ENCODE results near the gene SUN1. TPM values are rescaled to one million over a fixed set of nuclear protein-coding genes. Genes with fewer than 3 reads are reported as not detected.
A peak's percentile ranks its signal among the peaks of the same experiment; 100 is the strongest.

The SUN1 gene
- total RNA-seq, 1 experiment from 2014 or later, result 252 TPM

- BruUV-seq (replicated peaks), result no TSS peak
- H3K4me3 Mint-ChIP-seq (ENCODE audit: low read depth, unreplicated experiment), result peak overlapping the region; percentile 93
- intact Hi-C loops (cut with micrococcal nuclease; ENCODE audit: unreplicated experiment), result loop anchor here (2.0 kb wide), 1 partner anchor 14 kb away; no protein-coding TSS in a partner anchor
- H3K9me3 Mint-ChIP-seq (ENCODE audit: low read depth, unreplicated experiment), result peaks cover 3% of the 10 kb centered on the region
- H3K27ac Mint-ChIP-seq (ENCODE audit: unreplicated experiment), result peak overlapping the region; percentile 52
- TF ChIP-seq CTCF (IDR thresholded peaks at IDR 0.05; ENCODE audit: unreplicated experiment), result no peak
- CTCF ChIA-PET, result interaction anchor here (0.6 to 1.9 kb wide), 9 partner anchors 15 to 495 kb away, joined by 3 to 18 read pairs (median 4); partner anchors contain the start of gene SUN1
- H3K36me3 Mint-ChIP-seq (ENCODE audit: insufficient read depth, unreplicated experiment), result peaks cover 73% of the 10 kb centered on the region
- DNase-seq, result peak; percentile 100
- peaks cover 60% of the 10 kb centered on the region for H3K4me1 Mint-ChIP-seq (ENCODE audit: low read depth, unreplicated experiment)
- H3K27me3 Mint-ChIP-seq (ENCODE audit: unreplicated experiment), result no peaks in the 10 kb centered on the region
Measured at GRCh38 chr7:816300-816750, 16.0 kb upstream of the SUN1 start.

- intact Hi-C loops (cut with micrococcal nuclease; ENCODE audit: unreplicated experiment), result loop anchor here (2.0 kb wide), 1 partner anchor 14 kb away; no protein-coding TSS in a partner anchor
Measured at GRCh38 chr7:816751-817671, 15.3 kb upstream of the SUN1 start.

GRCh38 chr7:818031-818699, 14.1 kb upstream of the SUN1 start:
- peak overlapping the region; percentile 93 for H3K4me3 Mint-ChIP-seq (ENCODE audit: low read depth, unreplicated experiment)
- no peaks in the 10 kb centered on the region for H3K27me3 Mint-ChIP-seq (ENCODE audit: unreplicated experiment)
- TSS peak; percentile 40 for BruUV-seq (replicated peaks)
- peaks cover 3% of the 10 kb centered on the region for H3K9me3 Mint-ChIP-seq (ENCODE audit: low read depth, unreplicated experiment)
- H3K27ac Mint-ChIP-seq (ENCODE audit: unreplicated experiment), result peak overlapping the region; percentile 4
- intact Hi-C loops (cut with micrococcal nuclease; ENCODE audit: unreplicated experiment), result no loop called here
- H3K36me3 Mint-ChIP-seq (ENCODE audit: insufficient read depth, unreplicated experiment), result peaks cover 74% of the 10 kb centered on the region
- CTCF ChIA-PET, result interaction anchor here (0.6 to 1.9 kb wide), 3 partner anchors 13 to 496 kb away, joined by 3 to 18 read pairs (median 4); partner anchors contain the start of gene SUN1
- peaks cover 61% of the 10 kb centered on the region for H3K4me1 Mint-ChIP-seq (ENCODE audit: low read depth, unreplicated experiment)
- peak; percentile 42 for TF ChIP-seq CTCF (IDR thresholded peaks at IDR 0.05; ENCODE audit: unreplicated experiment)
- no peak for DNase-seq

More at GRCh38 chr7:816751-817671, 15.3 kb upstream of the SUN1 start:
- H3K27me3 Mint-ChIP-seq (ENCODE audit: unreplicated experiment), result no peaks in the 10 kb centered on the region
- H3K9me3 Mint-ChIP-seq (ENCODE audit: low read depth, unreplicated experiment), result peaks cover 3% of the 10 kb centered on the region
- CTCF ChIA-PET, result interaction anchor here (0.6 to 1.9 kb wide), 10 partner anchors 15 to 495 kb away, joined by 3 to 18 read pairs (median 4); partner anchors contain the start of gene SUN1
- H3K36me3 Mint-ChIP-seq (ENCODE audit: insufficient read depth, unreplicated experiment), result peaks cover 73% of the 10 kb centered on the region
- peak; percentile 42 for DNase-seq
- H3K27ac Mint-ChIP-seq (ENCODE audit: unreplicated experiment), result peak overlapping the region; percentile 4
- no TSS peak for BruUV-seq (replicated peaks)
- H3K4me3 Mint-ChIP-seq (ENCODE audit: low read depth, unreplicated experiment), result peak overlapping the region; percentile 93
- TF ChIP-seq CTCF (IDR thresholded peaks at IDR 0.05; ENCODE audit: unreplicated experiment), result no peak
- H3K4me1 Mint-ChIP-seq (ENCODE audit: low read depth, unreplicated experiment), result peaks cover 65% of the 10 kb centered on the region

- TF ChIP-seq CTCF (IDR thresholded peaks at IDR 0.05; ENCODE audit: unreplicated experiment), result no peak
- no peak overlapping the region for H3K4me3 Mint-ChIP-seq (ENCODE audit: low read depth, unreplicated experiment)
- H3K27me3 Mint-ChIP-seq (ENCODE audit: unreplicated experiment), result no peaks in the 10 kb centered on the region
- no peak overlapping the region for H3K27ac Mint-ChIP-seq (ENCODE audit: unreplicated experiment)
- H3K36me3 Mint-ChIP-seq (ENCODE audit: insufficient read depth, unreplicated experiment), result peaks cover 56% of the 10 kb centered on the region
- DNase-seq, result no peak
- H3K9me3 Mint-ChIP-seq (ENCODE audit: low read depth, unreplicated experiment), result peaks cover 3% of the 10 kb centered on the region
- intact Hi-C loops (cut with micrococcal nuclease; ENCODE audit: unreplicated experiment), result no loop called here
- CTCF ChIA-PET, result no interaction called here
- BruUV-seq (replicated peaks), result no TSS peak
- peaks cover 61% of the 10 kb centered on the region for H3K4me1 Mint-ChIP-seq (ENCODE audit: low read depth, unreplicated experiment)
Measured at GRCh38 chr7:820341-820740, 11.9 kb upstream of the SUN1 start.
